OCI-LY1 (cell line): ENCODE measurements around the gene CIBAR2.

Source experiments
- H2AFZ ChIP-seq: fragments of 200-600 bp; sonication (generic), shearing (Covaris generic); 2 replicates; pipeline ENCODE4 v1.6.0; 2014; ENCODE audit warnings: antibody characterized with exemption, mild to moderate bottlenecking, low read length
- H3F3A ChIP-seq: fragments of 200-600 bp; sonication (generic), shearing (Covaris generic); 2 replicates; pipeline ENCODE4 v1.6.0; 2014; ENCODE audit warnings: mild to moderate bottlenecking, antibody characterized with exemption, low read length, moderate library complexity; ENCODE audit not compliant: insufficient read depth
- H3K27ac ChIP-seq: fragments of 200-600 bp; sonication (generic); 2 replicates; pipeline ENCODE4 v1.5.1; 2014; ENCODE audit warnings: low read length, mixed run types, mild to moderate bottlenecking, low read depth; ENCODE audit not compliant: poor library complexity, severe bottlenecking
- H3K27me3 ChIP-seq: fragments of 200-600 bp; sonication (generic); 2 replicates; pipeline ENCODE4 v1.6.0; 2014; ENCODE audit warnings: antibody characterized with exemption, mild to moderate bottlenecking, low read length, moderate library complexity; ENCODE audit not compliant: insufficient read depth
- H3K36me3 ChIP-seq: fragments of 200-600 bp; sonication (generic); 2 replicates; pipeline ENCODE4 v1.6.1; 2014; ENCODE audit warnings: mild to moderate bottlenecking, antibody characterized with exemption, low read length, moderate library complexity, mixed read lengths; ENCODE audit not compliant: insufficient read depth
- H3K4me1 ChIP-seq: fragments of 200-600 bp; sonication (generic); 2 replicates; pipeline ENCODE4 v1.5.1; 2014; ENCODE audit warnings: mild to moderate bottlenecking, low read length, moderate library complexity; ENCODE audit not compliant: insufficient read depth, severe bottlenecking
- H3K4me2 ChIP-seq: fragments of 200-600 bp; sonication (generic), shearing (Covaris generic); 2 replicates; pipeline ENCODE4 v1.6.1; 2014; ENCODE audit warnings: low read length
- H3K4me3 ChIP-seq: fragments of 200-600 bp; sonication (generic); 2 replicates; pipeline ENCODE4 v1.5.1; 2014; ENCODE audit warnings: low read length, low read depth, mild to moderate bottlenecking, mixed read lengths; ENCODE audit not compliant: poor library complexity, severe bottlenecking
- H3K79me2 ChIP-seq: fragments of 200-600 bp; shearing (Covaris generic); 2 replicates; pipeline ENCODE4 v1.6.1; 2016; ENCODE audit warnings: mixed run types, low read length, mixed read lengths; ENCODE audit not compliant: insufficient read depth
- H3K9ac ChIP-seq: fragments of 200-600 bp; sonication (generic), shearing (Covaris generic); 2 replicates; pipeline ENCODE4 v1.6.1; 2014; ENCODE audit warnings: mild to moderate bottlenecking, low read length, mixed read lengths
- H3K9me2 ChIP-seq: fragments of 200-600 bp; sonication (generic), shearing (Covaris generic); 2 replicates; pipeline ENCODE4 v1.6.1; 2014; ENCODE audit warnings: low read depth, mild to moderate bottlenecking, low read length, mixed read lengths
- H3K9me3 ChIP-seq: fragments of 200-600 bp; shearing (Covaris generic); 2 replicates; pipeline ENCODE4 v1.6.1; 2014; ENCODE audit warnings: low read length, mixed read lengths
- H4K20me1 ChIP-seq: fragments of 200-600 bp; sonication (generic), shearing (Covaris generic); 2 replicates; pipeline ENCODE4 v1.6.0; 2016; ENCODE audit warnings: mild to moderate bottlenecking, low read length; ENCODE audit not compliant: insufficient read depth
- EZH2 ChIP-seq: fragments of 200-600 bp; sonication (generic), shearing (Covaris generic); IDR thresholded peaks from 2 replicates; pipeline ENCODE4 v1.8.0; 2017; ENCODE audit warnings: borderline replicate concordance, mixed run types, mild to moderate bottlenecking, antibody characterized with exemption, low read length, moderate library complexity, mixed read lengths
- TF ChIP-seq, protein P1 (sequence below): fragments of 200-600 bp; sonication (generic), shearing (Covaris generic); IDR thresholded peaks from 2 replicates; pipeline ENCODE4 v1.5.1; 2017; ENCODE audit warnings: mild to moderate bottlenecking, antibody characterized with exemption, low read length, moderate library complexity, mixed read lengths

Gene CIBAR2

GRCh38 chr16:85091522-85091910 is 20.8 kb downstream of the CIBAR2 start:
- no peak overlapping the region for H3K4me3 ChIP-seq
- H3K9ac ChIP-seq: no peak overlapping the region
- no peaks in the 10 kb centered on the region for H3K9me2 ChIP-seq
- no peak overlapping the region for H2AFZ ChIP-seq
- TF ChIP-seq, protein P1, sequence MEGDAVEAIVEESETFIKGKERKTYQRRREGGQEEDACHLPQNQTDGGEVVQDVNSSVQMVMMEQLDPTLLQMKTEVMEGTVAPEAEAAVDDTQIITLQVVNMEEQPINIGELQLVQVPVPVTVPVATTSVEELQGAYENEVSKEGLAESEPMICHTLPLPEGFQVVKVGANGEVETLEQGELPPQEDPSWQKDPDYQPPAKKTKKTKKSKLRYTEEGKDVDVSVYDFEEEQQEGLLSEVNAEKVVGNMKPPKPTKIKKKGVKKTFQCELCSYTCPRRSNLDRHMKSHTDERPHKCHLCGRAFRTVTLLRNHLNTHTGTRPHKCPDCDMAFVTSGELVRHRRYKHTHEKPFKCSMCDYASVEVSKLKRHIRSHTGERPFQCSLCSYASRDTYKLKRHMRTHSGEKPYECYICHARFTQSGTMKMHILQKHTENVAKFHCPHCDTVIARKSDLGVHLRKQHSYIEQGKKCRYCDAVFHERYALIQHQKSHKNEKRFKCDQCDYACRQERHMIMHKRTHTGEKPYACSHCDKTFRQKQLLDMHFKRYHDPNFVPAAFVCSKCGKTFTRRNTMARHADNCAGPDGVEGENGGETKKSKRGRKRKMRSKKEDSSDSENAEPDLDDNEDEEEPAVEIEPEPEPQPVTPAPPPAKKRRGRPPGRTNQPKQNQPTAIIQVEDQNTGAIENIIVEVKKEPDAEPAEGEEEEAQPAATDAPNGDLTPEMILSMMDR: no peak
- TF ChIP-seq EZH2: no peak
- H3K36me3 ChIP-seq: no peaks in the 10 kb centered on the region
- no peaks in the 10 kb centered on the region for H3K9me3 ChIP-seq
- no peaks in the 10 kb centered on the region for H4K20me1 ChIP-seq
- no peaks in the 10 kb centered on the region for H3K4me1 ChIP-seq
- H3K27ac ChIP-seq: no peak overlapping the region
- H3K79me2 ChIP-seq: no peaks in the 10 kb centered on the region
- H3K4me2 ChIP-seq: no peak overlapping the region
- no peaks in the 10 kb centered on the region for H3F3A ChIP-seq
- peaks cover 10% of the 10 kb centered on the region for H3K27me3 ChIP-seq

GRCh38 chr16:85090873-85091521 is 21.3 kb downstream of the CIBAR2 start:
- H3K79me2 ChIP-seq: no peaks in the 10 kb centered on the region

DNA sequence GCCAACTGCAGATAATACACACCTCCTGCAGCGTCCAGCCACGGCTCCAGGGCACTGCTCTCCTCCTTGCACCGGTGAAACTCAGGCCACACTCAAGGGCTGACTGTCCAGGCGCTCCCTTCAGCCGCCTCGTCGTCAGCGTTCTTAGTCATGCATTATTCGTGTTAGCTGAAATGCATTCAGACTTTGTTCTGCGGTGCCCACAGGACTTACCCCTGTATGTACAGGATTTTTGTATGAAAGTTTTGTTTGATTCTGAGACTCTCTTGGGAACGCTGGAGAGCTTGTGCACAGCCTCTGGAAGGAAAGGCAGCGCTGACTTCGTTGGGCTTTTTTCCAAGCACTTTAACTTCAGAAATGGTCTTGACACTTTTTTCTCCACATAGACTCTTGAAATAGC is 22.1 kb downstream of the CIBAR2 start:
- H3F3A ChIP-seq: no peaks in the 10 kb centered on the region
- TF ChIP-seq, protein P1: no peak
- no peak for TF ChIP-seq EZH2
- H3K36me3 ChIP-seq: no peaks in the 10 kb centered on the region
- no peaks in the 10 kb centered on the region for H3K4me1 ChIP-seq
- H3K27ac ChIP-seq: no peak overlapping the region
- H4K20me1 ChIP-seq: no peaks in the 10 kb centered on the region
- no peak overlapping the region for H2AFZ ChIP-seq
- H3K4me2 ChIP-seq: no peak overlapping the region
- no peaks in the 10 kb centered on the region for H3K9me2 ChIP-seq
- no peak overlapping the region for H3K9ac ChIP-seq
- peaks cover 7% of the 10 kb centered on the region for H3K27me3 ChIP-seq
- H3K79me2 ChIP-seq: no peaks in the 10 kb centered on the region
- H3K9me3 ChIP-seq: no peaks in the 10 kb centered on the region
- no peak overlapping the region for H3K4me3 ChIP-seq

More at GRCh38 chr16:85090873-85091521, 21.3 kb downstream of the CIBAR2 start:
- Histone ChIP-seq H3K4me3 (no peak overlapping the region), H3K36me3 (no peaks in the 10 kb centered on the region), H3K27me3 (peaks cover 10% of the 10 kb centered on the region), H3K9me3 (no peaks in the 10 kb centered on the region), H3K4me1 (no peaks in the 10 kb centered on the region), H3K4me2 (no peak overlapping the region), H3K9me2 (no peaks in the 10 kb centered on the region), H2AFZ (no peak overlapping the region), H3K27ac (no peak overlapping the region), H3F3A (no peaks in the 10 kb centered on the region), H3K9ac (no peak overlapping the region), H4K20me1 (no peaks in the 10 kb centered on the region)
- TF ChIP-seq EZH2: no peak
- TF ChIP-seq, protein P1: no peak
